ENCODE results near the gene RPS25.
A peak's percentile ranks its signal among the peaks of the same experiment; 100 is the strongest.
"Not testable (repeated sequence)": the region's sequence is repeated elsewhere in the genome, so short reads cannot be mapped to it uniquely, and the experiment has no call there.

The RPS25 gene

GRCh38 chr11:119018074-119018938, at the start of gene RPS25, which contains the start of gene TRAPPC4:
RPS25 (minus strand) TSS chr11:119018343; CDS start chr11:119018284, 59 bp downstream.
TRAPPC4 (plus strand) TSS chr11:119018766; CDS start chr11:119018796, 30 bp downstream.
- Mint-ChIP-seq H3K36me3 (ENCODE audit: insufficient read depth) (peaks cover 75% of the 10 kb centered on the region), H3K27ac (ENCODE audit: low read depth) (peak within 1 kb of the TSS; percentile 99), H3K4me3 (peak within 1 kb of the TSS; percentile 98), H3K4me1 (peaks cover 44% of the 10 kb centered on the region), H3K27me3 (no peaks in the 10 kb centered on the region), H3K9me3 (no peaks in the 10 kb centered on the region)
- ATAC-seq (replicated peaks; ENCODE audit: extremely low read depth, poor library complexity, severe bottlenecking) (peak; percentile 85), DNase-seq (ENCODE audit: low spot score in 2 of 2) (peak; percentile 92 to 93)

- peak within 1 kb of the TSS; percentile 98 for H3K27ac Mint-ChIP-seq (ENCODE audit: low read depth)
- ATAC-seq (replicated peaks; ENCODE audit: extremely low read depth, poor library complexity, severe bottlenecking) (peak; percentile 97), DNase-seq (ENCODE audit: low spot score in 2 of 2) (peak; percentile 92 to 94)
- peaks cover 37% of the 10 kb centered on the region for H3K4me1 Mint-ChIP-seq
- H3K36me3 Mint-ChIP-seq (ENCODE audit: insufficient read depth): peaks cover 41% of the 10 kb centered on the region
- H3K27me3 Mint-ChIP-seq: no peaks in the 10 kb centered on the region
- no peaks in the 10 kb centered on the region for H3K9me3 Mint-ChIP-seq
- H3K4me3 Mint-ChIP-seq: peak within 1 kb of the TSS; percentile 87
Measured at GRCh38 chr11:119067371-119068222, 49.5 kb upstream of the RPS25 start, which contains the start of gene VPS11. VPS11 (plus strand) TSS chr11:119067818; CDS start chr11:119067824, 6 bp downstream.

GRCh38 chr11:119065369-119065768, 47.2 kb upstream of the RPS25 start:
- H3K4me1 Mint-ChIP-seq: peaks cover 35% of the 10 kb centered on the region
- H3K9me3 Mint-ChIP-seq: no peaks in the 10 kb centered on the region
- H3K4me3 Mint-ChIP-seq: no peak overlapping the region
- DNase-seq (ENCODE audit: low spot score in 2 of 2) (peak in 1 of 2 donors; percentile 27), ATAC-seq (replicated peaks; ENCODE audit: extremely low read depth, poor library complexity, severe bottlenecking) (no peak)
- peaks cover 24% of the 10 kb centered on the region for H3K36me3 Mint-ChIP-seq (ENCODE audit: insufficient read depth)
- no peaks in the 10 kb centered on the region for H3K27me3 Mint-ChIP-seq
- H3K27ac Mint-ChIP-seq (ENCODE audit: low read depth): no peak overlapping the region

GRCh38 chr11:119062779-119063178, 44.6 kb upstream of the RPS25 start:
- H3K4me1 Mint-ChIP-seq: peaks cover 38% of the 10 kb centered on the region

GRCh38 chr11:119061256-119061655, 43.1 kb upstream of the RPS25 start:
- Mint-ChIP-seq H3K4me3 (no peak overlapping the region), H3K4me1 (peaks cover 39% of the 10 kb centered on the region), H3K9me3 (no peaks in the 10 kb centered on the region), H3K27me3 (no peaks in the 10 kb centered on the region), H3K36me3 (ENCODE audit: insufficient read depth) (peaks cover 13% of the 10 kb centered on the region), H3K27ac (ENCODE audit: low read depth) (no peak overlapping the region)
- no peak for DNase-seq (ENCODE audit: low spot score in 2 of 2)
- no peak for ATAC-seq (replicated peaks; ENCODE audit: extremely low read depth, poor library complexity, severe bottlenecking)

More at GRCh38 chr11:119062779-119063178, 44.6 kb upstream of the RPS25 start:
- H3K36me3 Mint-ChIP-seq (ENCODE audit: insufficient read depth): peaks cover 13% of the 10 kb centered on the region
- H3K27ac Mint-ChIP-seq (ENCODE audit: low read depth): no peak overlapping the region
- DNase-seq (ENCODE audit: low spot score in 2 of 2) (no peak), ATAC-seq (replicated peaks; ENCODE audit: extremely low read depth, poor library complexity, severe bottlenecking) (no peak)
- no peaks in the 10 kb centered on the region for H3K27me3 Mint-ChIP-seq
- H3K4me3 Mint-ChIP-seq: no peak overlapping the region
- no peaks in the 10 kb centered on the region for H3K9me3 Mint-ChIP-seq

GRCh38 chr11:119059128-119059527, 41.0 kb upstream of the RPS25 start:
- H3K4me1 Mint-ChIP-seq: peaks cover 42% of the 10 kb centered on the region
- not testable (repeated sequence) for H3K27me3 Mint-ChIP-seq; DNase-seq (ENCODE audit: low spot score in 2 of 2); ATAC-seq (replicated peaks; ENCODE audit: extremely low read depth, poor library complexity, severe bottlenecking); H3K4me3 Mint-ChIP-seq; H3K9me3 Mint-ChIP-seq; H3K27ac Mint-ChIP-seq (ENCODE audit: low read depth)
- peaks cover 22% of the 10 kb centered on the region for H3K36me3 Mint-ChIP-seq (ENCODE audit: insufficient read depth)

- Mint-ChIP-seq H3K4me3 (peak within 1 kb of the TSS; percentile 92), H3K27me3 (no peaks in the 10 kb centered on the region), H3K9me3 (no peaks in the 10 kb centered on the region), H3K36me3 (ENCODE audit: insufficient read depth) (peaks cover 42% of the 10 kb centered on the region), H3K27ac (ENCODE audit: low read depth) (peak within 1 kb of the TSS; percentile 99), H3K4me1 (peaks cover 51% of the 10 kb centered on the region)
- ATAC-seq (replicated peaks; ENCODE audit: extremely low read depth, poor library complexity, severe bottlenecking) (peak; percentile 90), DNase-seq (ENCODE audit: low spot score in 2 of 2) (peak; percentile 93 to 95)
Measured at GRCh38 chr11:119057000-119057769, 39.0 kb upstream of the RPS25 start, which contains the start of gene HYOU1. HYOU1 (minus strand) TSS chr11:119057205; CDS start chr11:119056160, 1,045 bp downstream.

GRCh38 chr11:119056421-119056999, 38.4 kb upstream of the RPS25 start:
- peak overlapping the region; percentile 92 for H3K4me3 Mint-ChIP-seq
- H3K9me3 Mint-ChIP-seq: no peaks in the 10 kb centered on the region
- peak overlapping the region; percentile 99 for H3K27ac Mint-ChIP-seq (ENCODE audit: low read depth)
- peaks cover 55% of the 10 kb centered on the region for H3K4me1 Mint-ChIP-seq
- peaks cover 45% of the 10 kb centered on the region for H3K36me3 Mint-ChIP-seq (ENCODE audit: insufficient read depth)
- ATAC-seq (replicated peaks; ENCODE audit: extremely low read depth, poor library complexity, severe bottlenecking) (peak; percentile 21), DNase-seq (ENCODE audit: low spot score in 2 of 2) (peak; percentile 36 to 44)
- no peaks in the 10 kb centered on the region for H3K27me3 Mint-ChIP-seq

- DNase-seq (ENCODE audit: low spot score in 2 of 2): no peak
- peaks cover 47% of the 10 kb centered on the region for H3K36me3 Mint-ChIP-seq (ENCODE audit: insufficient read depth)
- no peaks in the 10 kb centered on the region for H3K9me3 Mint-ChIP-seq
- peaks cover 55% of the 10 kb centered on the region for H3K4me1 Mint-ChIP-seq
- peak overlapping the region; percentile 99 for H3K27ac Mint-ChIP-seq (ENCODE audit: low read depth)
- peak overlapping the region; percentile 92 for H3K4me3 Mint-ChIP-seq
- no peak for ATAC-seq (replicated peaks; ENCODE audit: extremely low read depth, poor library complexity, severe bottlenecking)
- no peaks in the 10 kb centered on the region for H3K27me3 Mint-ChIP-seq
Measured at GRCh38 chr11:119055901-119056300, 37.8 kb upstream of the RPS25 start.

GRCh38 chr11:119054418-119054817, 36.3 kb upstream of the RPS25 start:
- Mint-ChIP-seq H3K9me3 (no peaks in the 10 kb centered on the region), H3K27me3 (no peaks in the 10 kb centered on the region), H3K4me3 (no peak overlapping the region), H3K36me3 (ENCODE audit: insufficient read depth) (peaks cover 53% of the 10 kb centered on the region), H3K27ac (ENCODE audit: low read depth) (no peak overlapping the region), H3K4me1 (peaks cover 55% of the 10 kb centered on the region)
- DNase-seq (ENCODE audit: low spot score in 2 of 2) (no peak), ATAC-seq (replicated peaks; ENCODE audit: extremely low read depth, poor library complexity, severe bottlenecking) (no peak)

GRCh38 chr11:119052163-119052814, 34.1 kb upstream of the RPS25 start:
- no peak for DNase-seq (ENCODE audit: low spot score in 2 of 2)
- Mint-ChIP-seq H3K27ac (ENCODE audit: low read depth) (peak overlapping the region; percentile 9), H3K27me3 (no peaks in the 10 kb centered on the region), H3K4me1 (peaks cover 49% of the 10 kb centered on the region), H3K36me3 (ENCODE audit: insufficient read depth) (peaks cover 58% of the 10 kb centered on the region), H3K4me3 (no peak overlapping the region), H3K9me3 (no peaks in the 10 kb centered on the region)
- no peak for ATAC-seq (replicated peaks; ENCODE audit: extremely low read depth, poor library complexity, severe bottlenecking)

All from central memory CD8-positive, alpha-beta T cell (primary cell).